ENCODE results near the gene FNDC3A.

- TF ChIP-seq POLR2A (IDR thresholded peaks at IDR 0.05; ENCODE audit: low read depth, low read length) (no peak), POLR2AphosphoS5 (IDR thresholded peaks at IDR 0.05; ENCODE audit: low read depth, low read length) (no peak), POU2F2 (IDR thresholded peaks at IDR 0.05; ENCODE audit: low read depth, low read length) (no peak), SPI1 (IDR thresholded peaks at IDR 0.05; ENCODE audit: low read depth, low read length) (no peak), TAF1 (IDR thresholded peaks at IDR 0.05; ENCODE audit: low read depth, low read length) (no peak), PAX5 (IDR thresholded peaks at IDR 0.05; ENCODE audit: insufficient read depth, low read length, severe bottlenecking) (no peak)
Observed at GRCh38 chr13:49093376-49093775, 117.7 kb downstream of the FNDC3A start.
